ENCODE data around the gene PFDN1.

DNA sequence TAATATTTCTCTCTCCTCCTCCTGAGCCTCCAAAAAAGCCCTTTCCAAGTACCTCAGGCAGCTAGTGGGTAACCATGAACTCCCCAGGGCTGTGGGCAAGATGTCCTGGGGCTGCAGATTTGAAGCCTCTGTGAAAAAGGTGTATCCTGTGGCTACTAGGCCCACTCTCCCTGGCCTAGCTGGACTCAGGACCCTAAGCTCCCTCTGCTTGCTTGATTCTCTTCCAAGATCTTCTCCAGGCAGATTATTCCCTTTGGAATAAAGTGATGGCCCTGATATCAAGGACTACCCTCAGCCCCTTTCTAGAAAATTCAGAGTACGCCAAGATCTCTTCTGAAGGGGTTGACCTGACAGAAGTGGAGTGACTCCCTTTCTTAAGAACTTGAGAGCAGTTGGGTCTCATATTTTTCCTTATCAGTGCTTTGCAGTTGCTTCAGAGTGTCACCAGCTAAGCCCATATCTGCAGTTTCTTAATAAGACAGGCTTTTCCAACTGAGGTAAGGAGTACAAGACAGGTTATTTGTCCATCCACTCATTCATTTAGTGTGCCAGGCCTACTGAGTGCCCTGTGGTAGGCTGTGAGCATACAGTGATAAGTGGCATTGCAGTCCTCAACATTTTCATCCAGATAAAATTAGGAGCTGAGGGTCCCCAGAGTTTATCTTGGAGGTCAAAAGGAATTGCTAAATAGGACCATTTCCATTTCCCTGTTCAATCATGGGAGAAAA is 85.4 kb downstream of the PFDN1 start:
- TF ChIP-seq EP300 (IDR thresholded peaks at IDR 0.05) (no peak), CTCF (IDR thresholded peaks at IDR 0.05) (no peak)

Measured in suprapubic skin (tissue), 3 donors.